HCT116 (cell line): ENCODE data around the gene FASLG. TPM values are rescaled to one million over a fixed set of nuclear protein-coding genes. Genes with fewer than 3 reads are reported as not detected.

Source experiments
- ATAC-seq: fragments of 200-7000 bp; cut with Tn5 transposase; 2 replicates; pipeline ENCODE4 v1.9.1; 2020; ENCODE audit warnings: mild to moderate bottlenecking, moderate library complexity
- BruUV-seq: library from RNA; stranded (reverse); fragments of 400-500 nt; replicated peaks from 2 replicates; lab custom pipeline; 2021; lab: Mats Ljungman, UMichigan
- CTCF ChIA-PET: fragments of 300-600 bp; sonication (Branson Sonifier 250); formaldehyde crosslinking; loops from one replicate; lab custom pipeline; 2021; ENCODE audit warnings: antibody characterized with exemption; lab: Charles Lee
- POLR2A ChIA-PET: fragments of 300-600, 350-600 bp; sonication (Branson Sonifier 250); formaldehyde crosslinking; loops from one replicate; lab custom pipeline; 2021; ENCODE audit warnings: antibody characterized with exemption; lab: Charles Lee
- RAD21 ChIA-PET, 2 experiments: fragments of 300-600 bp; sonication (Branson Sonifier 250); formaldehyde crosslinking; loops; one replicate each; lab custom pipeline; 2023; ENCODE audit warnings: low total read pairs in 2 of 2; ENCODE audit not compliant: uncharacterized antibody in 2 of 2, unreplicated experiment in 2 of 2, low non-redundant PET in 1 of 2; lab: Charles Lee
- DNase-seq: peaks from one replicate; pipeline ENCODE4 v3.0.0-alpha.2; 2010; ENCODE audit warnings: low read depth, low spot score
- H2AFZ ChIP-seq: fragments of 200-600 bp; shearing (Covaris generic), sonication (generic); 2 replicates; pipeline ENCODE4 v1.6.1; 2017; ENCODE audit warnings: low read depth, mixed run types, mixed read lengths, antibody characterized with exemption, low read length; ENCODE audit not compliant: poor library complexity, severe bottlenecking
- H3K27ac ChIP-seq: 2 replicates; pipeline ENCODE4 v1.5.1; 2012; ENCODE audit warnings: low read depth, low read length
- H3K27me3 ChIP-seq: fragments of 200-600 bp; sonication (generic); 2 replicates; pipeline ENCODE4 v1.6.1; 2016; ENCODE audit warnings: mixed run types, low read length, mixed read lengths; ENCODE audit not compliant: insufficient read depth
- H3K36me3 ChIP-seq, 2 experiments: fragments of 200-500 bp in 1 of 2; fragments of 200-600 bp in 1 of 2; sonication (Bioruptor generic) in 1 of 2; sonication (generic) in 1 of 2; 2 replicates each; pipeline versions ENCODE4 v1.5.1 to v1.6.1; 2014 to 2016; ENCODE audit warnings: low read length in 2 of 2, inconsistent platforms in 1 of 2, mixed read lengths in 1 of 2, mixed run types in 1 of 2; ENCODE audit not compliant: insufficient read depth in 2 of 2, control insufficient read depth in 1 of 2
- H3K4me1 ChIP-seq, 2 experiments: fragments of 200-600 bp in 1 of 2; sonication (generic) in 1 of 2; 2 replicates each; pipeline versions ENCODE4 v1.5.1 to v1.6.1; 2012 to 2017; ENCODE audit warnings: low read length in 2 of 2, inconsistent platforms in 1 of 2, mild to moderate bottlenecking in 1 of 2, mixed read lengths in 1 of 2, mixed run types in 1 of 2, moderate library complexity in 1 of 2; ENCODE audit not compliant: insufficient read depth in 2 of 2, control insufficient read depth in 1 of 2
- H3K4me2 ChIP-seq: fragments of 200-600 bp; sonication (generic); 2 replicates; pipeline ENCODE4 v1.6.1; 2017; ENCODE audit warnings: mixed run types, low read length, mixed read lengths
- H3K4me3 ChIP-seq, 2 experiments: fragments of 200-600 bp in 1 of 2; sonication (generic) in 1 of 2; replicated peaks in 1 of 2; 2 replicates each; pipeline ENCODE4 v1.5.1; 2011 to 2016; ENCODE audit warnings: low read length in 2 of 2, control low read depth in 1 of 2, low read depth in 1 of 2, mild to moderate bottlenecking in 1 of 2, mixed read lengths in 1 of 2, mixed run types in 1 of 2
- H3K79me2 ChIP-seq: fragments of 200-600 bp; sonication (generic); 2 replicates; pipeline ENCODE4 v1.6.1; 2017; ENCODE audit warnings: mild to moderate bottlenecking, mixed run types, low read length, moderate library complexity, mixed read lengths; ENCODE audit not compliant: insufficient read depth
- H3K9ac ChIP-seq: fragments of 200-600 bp; sonication (generic); 2 replicates; pipeline ENCODE4 v1.6.1; 2016; ENCODE audit warnings: low read length, mixed read lengths
- H3K9me2 ChIP-seq: fragments of 200-600 bp; sonication (generic), shearing (Covaris generic); 2 replicates; pipeline ENCODE4 v1.6.1; 2017; ENCODE audit warnings: mixed run types, mild to moderate bottlenecking, moderate library complexity; ENCODE audit not compliant: insufficient read depth
- H3K9me3 ChIP-seq, 2 experiments: fragments of 200-500 bp in 1 of 2; fragments of 200-600 bp in 1 of 2; sonication (Bioruptor generic) in 1 of 2; sonication (generic) in 1 of 2; 2 replicates each; pipeline ENCODE4 v1.6.1; 2014 to 2017; ENCODE audit warnings: low read length in 2 of 2, mixed read lengths in 2 of 2, inconsistent platforms in 1 of 2, low read depth in 1 of 2, mild to moderate bottlenecking in 1 of 2, mixed run types in 1 of 2, moderate library complexity in 1 of 2; ENCODE audit not compliant: control insufficient read depth in 1 of 2, insufficient read depth in 1 of 2
- H4K20me1 ChIP-seq: fragments of 200-600 bp; sonication (generic), shearing (Covaris generic); 2 replicates; pipeline ENCODE4 v1.6.1; 2017; ENCODE audit warnings: mixed run types, mild to moderate bottlenecking, moderate library complexity; ENCODE audit not compliant: insufficient read depth
- CBX3 ChIP-seq: IDR thresholded peaks from 2 replicates; pipeline ENCODE4 v1.6.1; 2012; ENCODE audit warnings: low read depth
- CTCF ChIP-seq, 3 experiments: fragments of 200-600 bp in 1 of 3; sonication (generic) in 1 of 3; IDR thresholded peaks in 2 of 3; conservative IDR thresholded peaks in 1 of 3; 2 replicates each; pipeline ENCODE4 v1.5.1; 2012 to 2017; ENCODE audit warnings: low read depth in 2 of 3, low read length in 2 of 3, antibody characterized with exemption in 1 of 3, borderline replicate concordance in 1 of 3, control low read depth in 1 of 3, mild to moderate bottlenecking in 1 of 3, mixed read lengths in 1 of 3, mixed run types in 1 of 3, moderate library complexity in 1 of 3; ENCODE audit not compliant: insufficient read depth in 1 of 3
- ELF1 ChIP-seq: IDR thresholded peaks from 2 replicates; pipeline ENCODE4 v1.6.1; 2012; ENCODE audit warnings: low read depth, borderline replicate concordance
- EZH2 ChIP-seq: fragments of 200-600 bp; sonication (generic); IDR thresholded peaks from 2 replicates; pipeline ENCODE4 v1.6.1; 2017; ENCODE audit warnings: antibody characterized with exemption, mixed run types
- JUND ChIP-seq: IDR thresholded peaks from 2 replicates; pipeline ENCODE4 v1.6.1; 2012
- POLR2AphosphoS5 ChIP-seq: IDR thresholded peaks from 2 replicates; pipeline ENCODE4 v1.6.1; 2011; ENCODE audit warnings: mild to moderate bottlenecking, low read depth, low read length, moderate library complexity
- SRF ChIP-seq: IDR thresholded peaks from 2 replicates; pipeline ENCODE4 v1.6.1; 2012; ENCODE audit warnings: low read depth
- TCF7L2 ChIP-seq: IDR thresholded peaks from 2 replicates; pipeline ENCODE4 v1.7.0; 2011; ENCODE audit warnings: borderline replicate concordance, inconsistent platforms; ENCODE audit not compliant: insufficient read depth, insufficient read length; ENCODE audit errors: extremely low read depth
- YY1 ChIP-seq: IDR thresholded peaks from 2 replicates; pipeline ENCODE4 v1.6.1; 2011; ENCODE audit warnings: low read length, low read depth, moderate library complexity, mild to moderate bottlenecking; ENCODE audit not compliant: insufficient replicate concordance; ENCODE audit errors: extremely low read depth
- ZBTB33 ChIP-seq: IDR thresholded peaks from 2 replicates; pipeline ENCODE4 v1.6.1; 2011; ENCODE audit warnings: mild to moderate bottlenecking, low read length, moderate library complexity; ENCODE audit not compliant: insufficient replicate concordance; ENCODE audit errors: extremely low read depth
- ZFX ChIP-seq: fragments of 450-650 bp; IDR thresholded peaks from 2 replicates; pipeline ENCODE4 v1.6.1; 2017
- intact Hi-C: fragments of 100-400 bp; cut with micrococcal nuclease; formaldehyde crosslinking; loops from 2 replicates; pipeline ENCODE4 v1.10.0; 2022
- total RNA-seq: library from RNA; stranded (reverse); gene quantifications from one replicate; pipeline ENCODE4 v1.2.1, GENCODE V29; 2021; ENCODE audit not compliant: unreplicated experiment

The FASLG gene
- total RNA-seq, 1 experiment from 2014 or later: not detected

GRCh38 chr1:172647110-172647564 is 11.8 kb upstream of the FASLG start (continued):
- TF ChIP-seq SRF (no peak), CBX3 (no peak)
- TF ChIP-seq, all 23 proteins: peak for 0

GRCh38 chr1:172647987-172648386 is 10.9 kb upstream of the FASLG start:
- H4K20me1 ChIP-seq: no peaks in the 10 kb centered on the region
- BruUV-seq: no TSS peak
- H3K27me3 ChIP-seq: no peaks in the 10 kb centered on the region
- ChIA-PET POLR2A (no interaction called here), CTCF (no interaction called here), RAD21 (no interaction called here)
- no peak overlapping the region for H3K4me2 ChIP-seq
- H3K9me3 ChIP-seq: no peaks in the 10 kb centered on the region
- no peaks in the 10 kb centered on the region for H3K9me2 ChIP-seq
- no peak for ATAC-seq
- intact Hi-C loops: no loop called here
- peaks cover 6 to 14% of the 10 kb centered on the region in 2 experiments for H3K4me1 ChIP-seq
- no peaks in the 10 kb centered on the region for H3K36me3 ChIP-seq
- H3K79me2 ChIP-seq: no peaks in the 10 kb centered on the region
- DNase-seq: no peak
- H3K4me3 ChIP-seq: no peak overlapping the region
- no peak overlapping the region for H3K9ac ChIP-seq
- H3K27ac ChIP-seq: no peak overlapping the region
- TF ChIP-seq ZBTB33 (no peak), POLR2AphosphoS5 (no peak)
- no peak overlapping the region for H2AFZ ChIP-seq

GRCh38 chr1:172650474-172651193 is 8.3 kb upstream of the FASLG start:
- Histone ChIP-seq H3K4me2 (no peak overlapping the region), H3K4me1 (peaks cover 0 to 17% of the 10 kb centered on the region in 2 experiments; a peak in 2 of 4 replicates), H3K27me3 (no peaks in the 10 kb centered on the region), H3K79me2 (no peaks in the 10 kb centered on the region), H3K9me3 (no peaks in the 10 kb centered on the region), H4K20me1 (no peaks in the 10 kb centered on the region), H3K36me3 (no peaks in the 10 kb centered on the region), H3K4me3 (no peak overlapping the region), H3K9me2 (no peaks in the 10 kb centered on the region), H3K9ac (no peak overlapping the region), H3K27ac (no peak overlapping the region), H2AFZ (no peak overlapping the region)
- DNase-seq (no peak), ATAC-seq (no peak)
- ChIA-PET POLR2A (no interaction called here), CTCF (no interaction called here), RAD21 (no interaction called here)
- intact Hi-C loops: no loop called here
- no TSS peak for BruUV-seq
- TF ChIP-seq TCF7L2: no peak
- no peak for TF ChIP-seq EZH2
- no peak for TF ChIP-seq CTCF (IDR thresholded peaks at IDR 0.05 in 2 of 3, conservative IDR thresholded peaks at IDR 0.05 in 1 of 3; ENCODE audit: borderline replicate concordance in 1 of 3, insufficient read depth in 1 of 3, low read depth in 2 of 3, low read length in 2 of 3)
- TF ChIP-seq JUND: no peak
- no peak for TF ChIP-seq ZFX
- TF ChIP-seq ELF1: no peak
- no peak for TF ChIP-seq YY1
